Prostate gland (tissue), 2 donors: Measurements from ENCODE around the gene PPP1R2B. TPM values are rescaled to one million over a fixed set of nuclear protein-coding genes. Genes with fewer than 3 reads are reported as not detected.

Experiments
- DNase-seq: peaks from one replicate; pipeline ENCODE4 v3.0.0-alpha.2; 2019; ENCODE audit warnings: low spot score
- H3K27ac ChIP-seq, 2 donors: fragments of 200-600 bp; sonication (generic); 2 replicates each; pipeline ENCODE4 v1.5.1; 2017 to 2019
- H3K27me3 ChIP-seq: fragments of 200-600 bp; sonication (generic); replicated peaks from 2 replicates; pipeline ENCODE4 v1.5.1; 2019; ENCODE audit not compliant: insufficient read depth
- H3K36me3 ChIP-seq, 2 donors: fragments of 200-600 bp; sonication (generic); 1 replicate in 1 of 2; 2 replicates in 1 of 2; pipeline versions ENCODE4 v1.5.1 to v1.8.1; 2017 to 2019
- H3K4me1 ChIP-seq: fragments of 200-600 bp; sonication (generic); replicated peaks from 2 replicates; pipeline ENCODE4 v1.5.1; 2019
- H3K4me3 ChIP-seq, 2 donors: fragments of 200-600 bp; sonication (generic); 2 replicates each; pipeline ENCODE4 v1.5.1; 2017 to 2019
- H3K9me3 ChIP-seq: fragments of 200-600 bp; sonication (generic); 2 replicates; pipeline ENCODE4 v1.5.1; 2017
- CTCF ChIP-seq, 4 experiments: fragments of 200-600 bp in 2 of 4; fragments of 450-650 bp in 2 of 4; sonication (generic) in 2 of 4; IDR thresholded peaks; 1 replicate in 3 of 4; 2 replicates in 1 of 4; pipeline ENCODE4 v1.5.1; 2016 to 2019; ENCODE audit warnings: antibody characterized with exemption in 4 of 4, mild to moderate bottlenecking in 2 of 4, moderate library complexity in 2 of 4
- POLR2A ChIP-seq: fragments of 450-650 bp; IDR thresholded peaks from one replicate; pipeline ENCODE4 v1.6.1; 2016; ENCODE audit warnings: antibody characterized with exemption, mild to moderate bottlenecking
- POLR2AphosphoS5 ChIP-seq: sonication (generic); formaldehyde crosslinking; IDR thresholded peaks from one replicate; pipeline ENCODE4 v1.6.1; 2017; ENCODE audit warnings: antibody characterized with exemption
- WGBS: methylation state at CpG from one replicate; pipeline ENCODE4 v1.1.5; 2018; 5-methylcytosine and 5-hydroxymethylcytosine counted together
- intact Hi-C: fragments of 100-400 bp; cut with DNase I; formaldehyde crosslinking; loops from one replicate; pipeline ENCODE4 v1.14.2; 2022
- total RNA-seq, 2 donors: library from RNA; depleted of rRNA; stranded (reverse); fragments of >200 nt; gene quantifications; one replicate each; pipeline ENCODE4 v1.1.0, GENCODE V29; 2016

PPP1R2B gene
- total RNA-seq, 2 donors from 2014 or later = 1.4 TPM; not detected in 1

GRCh38 chr5:156825688-156826087, 24.4 kb upstream of the PPP1R2B start:
- TF ChIP-seq POLR2AphosphoS5 (no peak), POLR2A (no peak), CTCF (IDR thresholded peaks at IDR 0.05) (no peak)
- WGBS = 72% methylated on average over 3 of the region's 3 CpGs
- no peaks in the 10 kb centered on the region for H3K27me3 ChIP-seq
- H3K9me3 ChIP-seq = no peaks in the 10 kb centered on the region
- no peaks in the 10 kb centered on the region for H3K4me1 ChIP-seq
- H3K4me3 ChIP-seq = no peak overlapping the region
- intact Hi-C loops = loop anchor here (2.0 to 10.0 kb wide), 3 partner anchors 883 to 1691 kb away; no protein-coding TSS in a partner anchor
- no peak for DNase-seq
- H3K36me3 ChIP-seq = no peaks in the 10 kb centered on the region
- no peak overlapping the region for H3K27ac ChIP-seq

- WGBS = 85% methylated on average over 4 of the region's 4 CpGs
- Histone ChIP-seq H3K27me3 (no peaks in the 10 kb centered on the region), H3K9me3 (no peaks in the 10 kb centered on the region), H3K27ac (no peak overlapping the region), H3K4me3 (no peak overlapping the region), H3K4me1 (no peaks in the 10 kb centered on the region), H3K36me3 (no peaks in the 10 kb centered on the region)
- no peak for TF ChIP-seq CTCF (IDR thresholded peaks at IDR 0.05)
- TF ChIP-seq POLR2A = no peak
- TF ChIP-seq POLR2AphosphoS5 = no peak
- DNase-seq = no peak
- intact Hi-C loops = loop anchor here (10.0 kb wide), 2 partner anchors 1211 to 1691 kb away; no protein-coding TSS in a partner anchor
Measured at GRCh38 chr5:156826150-156826549, 23.9 kb upstream of the PPP1R2B start.

- no peak for TF ChIP-seq CTCF (IDR thresholded peaks at IDR 0.05)
- no peak for TF ChIP-seq POLR2A
- TF ChIP-seq POLR2AphosphoS5 = no peak
- Histone ChIP-seq H3K27me3 (no peaks in the 10 kb centered on the region), H3K36me3 (no peaks in the 10 kb centered on the region), H3K9me3 (no peaks in the 10 kb centered on the region), H3K4me3 (no peak overlapping the region), H3K27ac (no peak overlapping the region), H3K4me1 (no peaks in the 10 kb centered on the region)
- DNase-seq = no peak
- intact Hi-C loops = no loop called here
- WGBS = 75% methylated on average over 6 of the region's 6 CpGs
Measured at GRCh38 chr5:156834916-156835315, 15.2 kb upstream of the PPP1R2B start.

GRCh38 chr5:156835905-156836304, 14.2 kb upstream of the PPP1R2B start:
- DNase-seq = no peak
- H3K27me3 ChIP-seq = no peaks in the 10 kb centered on the region
- no peaks in the 10 kb centered on the region for H3K9me3 ChIP-seq
- TF ChIP-seq CTCF (IDR thresholded peaks at IDR 0.05) (no peak), POLR2AphosphoS5 (no peak), POLR2A (no peak)
- intact Hi-C loops = no loop called here
- no peaks in the 10 kb centered on the region for H3K4me1 ChIP-seq
- H3K4me3 ChIP-seq = no peak overlapping the region
- no peaks in the 10 kb centered on the region for H3K36me3 ChIP-seq
- 85% methylated on average over 3 of the region's 3 CpGs for WGBS
- no peak overlapping the region for H3K27ac ChIP-seq

- H3K36me3 ChIP-seq = no peaks in the 10 kb centered on the region
- H3K9me3 ChIP-seq = no peaks in the 10 kb centered on the region
- no peaks in the 10 kb centered on the region for H3K27me3 ChIP-seq
- WGBS = 67% methylated on average over 3 of the region's 3 CpGs
- no peak overlapping the region for H3K27ac ChIP-seq
- no peak for TF ChIP-seq CTCF (IDR thresholded peaks at IDR 0.05)
- TF ChIP-seq POLR2AphosphoS5 = no peak
- TF ChIP-seq POLR2A = no peak
- intact Hi-C loops = no loop called here
- H3K4me3 ChIP-seq = no peak overlapping the region
- no peaks in the 10 kb centered on the region for H3K4me1 ChIP-seq
- DNase-seq = no peak
Measured at GRCh38 chr5:156836846-156837245, 13.2 kb upstream of the PPP1R2B start.
